ENCODE measurements around the gene OR9Q1. TPM values are rescaled to one million over a fixed set of nuclear protein-coding genes. Genes with fewer than 3 reads are reported as not detected.

OR9Q1 gene
- total RNA-seq, 1 donor from 2014 or later = not detected

Small RNAs within 50 kb of the gene (small RNA-seq; reads per million reads assigned to genes)
- not detected for gene RNU6-899P

Other genes with a start within 250 kb of the OR9Q1 start
- not detected for gene OR6Q1, start 7.1 kb downstream of the OR9Q1 start, total RNA-seq
- not detected for gene OR9I1, start 101.6 kb downstream of the OR9Q1 start, total RNA-seq
- gene OR9Q2, start 165.2 kb downstream of the OR9Q1 start, total RNA-seq = not detected
- gene OR1S2, start 180.3 kb downstream of the OR9Q1 start, total RNA-seq = not detected
- gene OR1S1, start 188.8 kb downstream of the OR9Q1 start, total RNA-seq = not detected
- not detected for gene OR10Q1, start 205.0 kb downstream of the OR9Q1 start, total RNA-seq
- not detected for gene OR10W1, start 244.4 kb downstream of the OR9Q1 start, total RNA-seq

All from vagina (tissue), 1 donor.